Jurkat, Clone E6-1 (cell line): Measurements from ENCODE around the gene B3GALT4.

Experiments
- DNase-seq: peaks from one replicate; pipeline ENCODE4 v3.0.0-alpha.2; 2011; ENCODE audit warnings: low read depth, low spot score
- H3K4me3 ChIP-seq: 2 replicates; pipeline ENCODE4 v1.5.1; 2011; ENCODE audit warnings: mild to moderate bottlenecking, low read length, control low read depth, moderate library complexity

The B3GALT4 gene

DNA sequence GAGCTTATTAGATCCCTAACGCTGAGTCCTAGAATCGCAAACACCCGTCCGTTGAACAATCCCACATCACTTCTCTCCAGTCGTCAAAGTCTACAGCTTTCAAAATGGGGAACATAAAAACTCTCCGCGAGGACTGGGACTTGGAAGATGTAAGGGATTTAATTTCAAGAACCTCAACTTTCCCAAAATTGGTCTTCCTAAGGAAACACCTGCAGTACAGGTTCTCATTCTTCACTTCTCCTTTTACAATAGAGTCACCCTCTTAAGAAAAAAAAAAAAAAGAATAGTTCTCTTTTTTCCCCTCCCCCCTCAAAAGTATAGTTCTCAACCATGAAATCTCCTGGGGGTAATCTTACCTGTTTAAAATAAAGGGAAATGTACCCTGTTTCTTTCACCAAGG is 47.2 kb downstream of the B3GALT4 start:
- DNase-seq = no peak
- H3K4me3 ChIP-seq = peak overlapping the region; percentile 95
